HG03097 (cell line): ENCODE measurements around the gene MACO1.
"Not testable (repeated sequence)": the region's sequence is repeated elsewhere in the genome, so short reads cannot be mapped to it uniquely, and the experiment has no call there.

Experiments used
- ATAC-seq: cut with Tn5 transposase; IDR thresholded peaks from one replicate; pipeline ENCODE4 v1.9.1; 2021; ENCODE audit not compliant: unreplicated experiment, low FRiP score

MACO1 gene

GRCh38 chr1:25485536-25486411 lies 55.1 kb downstream of the MACO1 start:
- ATAC-seq, result no peak

GRCh38 chr1:25486602-25487001 lies 55.9 kb downstream of the MACO1 start:
- no peak for ATAC-seq

GRCh38 chr1:25487628-25488027 lies 56.9 kb downstream of the MACO1 start:
- no peak for ATAC-seq

GRCh38 chr1:25492323-25492722 lies 61.6 kb downstream of the MACO1 start:
- no peak for ATAC-seq

- no peak for ATAC-seq
These were observed 64.3 kb downstream of the MACO1 start for GRCh38 chr1:25494952-25495351.

GRCh38 chr1:25500694-25501093 lies 70.0 kb downstream of the MACO1 start:
- no peak for ATAC-seq

- ATAC-seq, result no peak
These were observed 70.8 kb downstream of the MACO1 start for GRCh38 chr1:25501235-25502058.

GRCh38 chr1:25502957-25503356 lies 72.3 kb downstream of the MACO1 start:
- no peak for ATAC-seq

GRCh38 chr1:25503551-25504426 lies 73.1 kb downstream of the MACO1 start:
- no peak for ATAC-seq

GRCh38 chr1:25504706-25505595 lies 74.3 kb downstream of the MACO1 start:
- no peak for ATAC-seq

GRCh38 chr1:25505656-25506385 lies 75.1 kb downstream of the MACO1 start:
- ATAC-seq, result no peak

- ATAC-seq, result not testable (repeated sequence)
These were observed 76.1 kb downstream of the MACO1 start for GRCh38 chr1:25506566-25507463.

GRCh38 chr1:25513666-25514065 lies 83.0 kb downstream of the MACO1 start:
- ATAC-seq, result no peak

GRCh38 chr1:25515033-25515432 lies 84.3 kb downstream of the MACO1 start:
- ATAC-seq, result no peak

GRCh38 chr1:25516686-25517085 lies 86.0 kb downstream of the MACO1 start:
- ATAC-seq, result no peak

- no peak for ATAC-seq
These were observed 87.0 kb downstream of the MACO1 start for GRCh38 chr1:25517476-25518394.

- ATAC-seq, result no peak
These were observed 88.9 kb downstream of the MACO1 start for GRCh38 chr1:25519624-25520023.
